ENCODE results near the gene RER1.

DNA sequence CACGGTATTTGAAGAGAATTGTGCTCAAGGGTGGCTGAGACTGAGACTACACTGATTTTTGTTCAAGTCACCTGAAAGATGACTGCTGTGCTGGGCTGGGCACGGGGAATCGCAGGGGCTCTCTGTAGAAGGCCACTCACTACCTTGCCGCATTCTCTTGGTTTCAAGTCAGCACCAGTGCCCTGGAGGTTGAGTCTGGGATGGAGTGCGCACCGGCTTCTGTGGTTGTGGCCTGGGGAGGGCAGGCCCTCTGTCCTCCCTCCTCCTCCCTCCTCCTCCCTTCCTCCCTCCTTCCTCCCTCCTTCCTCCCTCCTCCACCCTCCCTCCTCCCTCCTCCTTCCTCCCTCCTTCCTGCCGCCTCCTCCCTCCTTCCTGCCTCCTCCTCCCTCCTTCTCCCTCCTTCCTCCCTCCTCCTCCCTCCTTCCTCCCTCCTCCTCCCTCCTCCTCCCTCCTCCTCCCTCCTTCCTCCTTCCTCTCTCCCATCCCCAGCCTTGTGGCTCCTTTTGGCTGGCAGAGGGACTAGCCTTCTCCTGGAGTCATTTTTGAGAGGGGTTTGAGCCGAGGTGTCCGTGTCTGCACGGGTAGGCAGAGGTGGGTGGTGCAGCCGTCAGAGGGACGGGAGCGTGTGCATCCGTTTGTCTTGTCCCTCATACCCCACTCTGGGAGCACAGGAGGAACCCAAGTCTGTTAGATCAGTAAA is 9.5 kb downstream of the RER1 start:
- TF ChIP-seq CTCF (IDR thresholded peaks at IDR 0.05; ENCODE audit: poor library complexity, severe bottlenecking) (no peak), EP300 (conservative IDR thresholded peaks at IDR 0.05; ENCODE audit: poor library complexity, severe bottlenecking) (no peak), REST (IDR thresholded peaks at IDR 0.05; ENCODE audit: borderline replicate concordance) (no peak), RAD21 (conservative IDR thresholded peaks at IDR 0.05) (no peak), POLR2AphosphoS5 (IDR thresholded peaks at IDR 0.05) (no peak), EZH2 (IDR thresholded peaks at IDR 0.05; ENCODE audit: borderline replicate concordance, insufficient read depth, low read length, poor library complexity, severe bottlenecking) (no peak), TAF1 (IDR thresholded peaks at IDR 0.05; ENCODE audit: low read depth) (no peak), MXI1 (conservative IDR thresholded peaks at IDR 0.05; ENCODE audit: poor library complexity, severe bottlenecking) (no peak), SMC3 (conservative IDR thresholded peaks at IDR 0.05; ENCODE audit: poor library complexity) (no peak)
